Measurements from ENCODE around the gene ARSA.

ARSA gene

DNA sequence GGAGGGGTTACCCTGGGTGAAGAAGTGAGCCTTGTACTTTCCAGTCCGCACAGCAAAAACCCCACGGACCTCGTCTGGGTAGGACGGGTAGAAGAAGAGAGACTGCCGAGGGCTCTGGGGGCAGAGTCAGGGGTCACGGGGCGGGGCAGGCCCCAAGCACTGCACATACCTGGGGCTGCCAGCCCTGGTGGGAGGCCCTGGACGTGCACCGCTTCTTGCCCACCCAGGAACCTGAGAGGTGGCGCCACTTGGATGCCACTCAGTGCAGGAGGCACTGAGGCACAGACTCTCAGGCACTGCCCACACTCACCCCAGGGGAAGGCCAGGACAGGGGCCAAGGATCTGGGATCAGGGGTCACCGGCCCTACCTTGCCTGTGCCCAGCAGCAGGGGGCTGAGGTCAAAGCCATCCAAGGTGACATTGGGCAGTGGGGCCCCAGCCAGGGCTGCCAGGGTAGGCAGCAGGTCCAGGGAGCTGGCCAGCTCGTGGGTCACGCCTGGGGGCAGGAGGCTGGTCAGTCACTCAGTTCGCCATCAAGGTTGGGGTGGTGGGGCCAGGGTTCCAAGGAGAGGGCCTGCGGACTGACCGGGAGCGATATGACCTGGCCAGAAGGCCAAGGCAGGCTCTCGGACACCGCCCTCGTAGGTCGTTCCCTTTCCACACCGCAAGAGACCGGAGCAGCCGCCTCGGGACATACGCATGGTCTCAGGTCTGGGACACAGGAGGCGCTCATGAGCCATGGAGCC, 2.2 kb downstream of the ARSA start:
- TF ChIP-seq CTCF (IDR thresholded peaks at IDR 0.05; ENCODE audit: low read depth, low read length, poor library complexity, severe bottlenecking) (no peak), EZH2phosphoT487 (IDR thresholded peaks at IDR 0.05; ENCODE audit: borderline replicate concordance, low read length) (no peak)
- Histone ChIP-seq H3K9me2 (replicated peaks; ENCODE audit: control insufficient read depth, low read length) (no peaks in the 10 kb centered on the region), H3F3A (ENCODE audit: control insufficient read depth, insufficient read depth) (peaks cover 12% of the 10 kb centered on the region), H3K4me3 (ENCODE audit: low read length) (no peak overlapping the region), H3K4me1 (ENCODE audit: control insufficient read depth, low read length) (peaks cover 37% of the 10 kb centered on the region), H3K36me3 (ENCODE audit: control insufficient read depth, low read length) (no peaks in the 10 kb centered on the region), H3K27me3 (ENCODE audit: control insufficient read depth, low read length) (no peaks in the 10 kb centered on the region), H3K79me2 (ENCODE audit: control insufficient read depth, low read length) (peaks cover 15% of the 10 kb centered on the region), H3K4me2 (ENCODE audit: low read length) (no peak overlapping the region), H3K9me3 (ENCODE audit: control insufficient read depth, insufficient read depth, low read length) (no peaks in the 10 kb centered on the region), H3K27ac (ENCODE audit: low read depth, low read length) (no peak overlapping the region), H4K20me1 (ENCODE audit: control insufficient read depth, insufficient read depth, low read depth, low read length) (no peaks in the 10 kb centered on the region)

GRCh38 chr22:50625131-50625567, 2.8 kb downstream of the ARSA start:
- peaks cover 15% of the 10 kb centered on the region for H3F3A ChIP-seq (ENCODE audit: control insufficient read depth, insufficient read depth)
- TF ChIP-seq CTCF (IDR thresholded peaks at IDR 0.05; ENCODE audit: low read depth, low read length, poor library complexity, severe bottlenecking) (no peak), EZH2phosphoT487 (IDR thresholded peaks at IDR 0.05; ENCODE audit: borderline replicate concordance, low read length) (no peak)

DNA sequence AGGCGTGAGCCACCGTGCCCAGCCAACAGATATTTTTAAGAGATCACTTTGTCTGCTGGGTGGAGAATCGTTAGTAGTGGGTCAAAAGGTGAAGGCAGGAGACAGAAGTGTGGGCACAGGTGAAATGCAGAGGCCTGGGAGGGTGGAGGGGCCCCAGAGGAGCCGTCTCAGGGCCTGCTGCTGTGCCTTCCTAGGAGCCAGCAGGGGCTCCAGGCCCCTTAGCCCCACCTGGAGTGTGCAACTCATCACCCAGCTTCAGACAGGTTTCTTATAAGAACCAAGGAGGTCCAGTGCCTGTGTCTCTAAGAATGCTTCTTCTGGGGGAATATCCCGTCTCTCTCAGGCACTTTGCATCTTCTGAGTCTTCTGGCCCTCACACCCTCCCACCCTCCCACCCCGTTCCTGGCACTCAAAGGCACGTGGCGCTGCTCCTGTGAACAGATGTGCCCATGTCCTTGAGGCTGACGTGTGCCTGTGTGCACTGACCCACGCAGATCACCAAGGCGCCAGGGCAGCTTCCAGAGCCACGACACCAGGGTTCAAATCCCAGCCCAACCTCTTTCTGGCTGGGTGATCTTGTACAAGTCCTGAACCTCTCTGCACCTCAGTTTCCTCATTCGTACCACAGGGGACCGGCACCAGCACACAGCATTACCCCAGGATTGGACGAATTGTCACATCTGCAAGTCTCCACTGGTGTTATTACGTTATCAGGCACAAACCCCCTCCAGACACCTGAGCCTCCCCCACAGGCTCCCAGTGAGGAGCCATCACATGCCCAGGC, 3.4 kb downstream of the ARSA start:
- Histone ChIP-seq H3K4me2 (ENCODE audit: low read length) (no peak overlapping the region), H3K79me2 (ENCODE audit: control insufficient read depth, low read length) (peaks cover 15% of the 10 kb centered on the region), H3K9me2 (replicated peaks; ENCODE audit: control insufficient read depth, low read length) (no peaks in the 10 kb centered on the region), H3K27ac (ENCODE audit: low read depth, low read length) (no peak overlapping the region), H3K27me3 (ENCODE audit: control insufficient read depth, low read length) (no peaks in the 10 kb centered on the region), H3K4me3 (ENCODE audit: low read length) (no peak overlapping the region), H3K4me1 (ENCODE audit: control insufficient read depth, low read length) (peaks cover 47% of the 10 kb centered on the region), H3F3A (ENCODE audit: control insufficient read depth, insufficient read depth) (peaks cover 15% of the 10 kb centered on the region), H3K9me3 (ENCODE audit: control insufficient read depth, insufficient read depth, low read length) (no peaks in the 10 kb centered on the region), H4K20me1 (ENCODE audit: control insufficient read depth, insufficient read depth, low read depth, low read length) (no peaks in the 10 kb centered on the region), H3K36me3 (ENCODE audit: control insufficient read depth, low read length) (no peaks in the 10 kb centered on the region)
- no peak for TF ChIP-seq EZH2phosphoT487 (IDR thresholded peaks at IDR 0.05; ENCODE audit: borderline replicate concordance, low read length)
- no peak for TF ChIP-seq CTCF (IDR thresholded peaks at IDR 0.05; ENCODE audit: low read depth, low read length, poor library complexity, severe bottlenecking)

More at GRCh38 chr22:50625131-50625567, 2.8 kb downstream of the ARSA start:
- Histone ChIP-seq H3K4me3 (ENCODE audit: low read length) (no peak overlapping the region), H3K4me2 (ENCODE audit: low read length) (no peak overlapping the region), H3K27ac (ENCODE audit: low read depth, low read length) (no peak overlapping the region), H3K9me3 (ENCODE audit: control insufficient read depth, insufficient read depth, low read length) (no peaks in the 10 kb centered on the region), H3K9me2 (replicated peaks; ENCODE audit: control insufficient read depth, low read length) (no peaks in the 10 kb centered on the region), H3K4me1 (ENCODE audit: control insufficient read depth, low read length) (peaks cover 40% of the 10 kb centered on the region), H4K20me1 (ENCODE audit: control insufficient read depth, insufficient read depth, low read depth, low read length) (no peaks in the 10 kb centered on the region), H3K79me2 (ENCODE audit: control insufficient read depth, low read length) (peaks cover 15% of the 10 kb centered on the region), H3K27me3 (ENCODE audit: control insufficient read depth, low read length) (no peaks in the 10 kb centered on the region), H3K36me3 (ENCODE audit: control insufficient read depth, low read length) (no peaks in the 10 kb centered on the region)
